WI38 (cell line): ENCODE measurements around the gene MAD1L1.

Experiments
- H3K4me3 ChIP-seq: 2 replicates; pipeline ENCODE4 v1.5.1; 2011; ENCODE audit warnings: low read depth, mild to moderate bottlenecking, control low read depth, low read length
- TF ChIP-seq, protein P1 (sequence below): IDR thresholded peaks from 2 replicates; pipeline ENCODE4 v1.5.1; 2012; ENCODE audit warnings: low read depth, mild to moderate bottlenecking, control low read depth, low read length

Gene MAD1L1

DNA sequence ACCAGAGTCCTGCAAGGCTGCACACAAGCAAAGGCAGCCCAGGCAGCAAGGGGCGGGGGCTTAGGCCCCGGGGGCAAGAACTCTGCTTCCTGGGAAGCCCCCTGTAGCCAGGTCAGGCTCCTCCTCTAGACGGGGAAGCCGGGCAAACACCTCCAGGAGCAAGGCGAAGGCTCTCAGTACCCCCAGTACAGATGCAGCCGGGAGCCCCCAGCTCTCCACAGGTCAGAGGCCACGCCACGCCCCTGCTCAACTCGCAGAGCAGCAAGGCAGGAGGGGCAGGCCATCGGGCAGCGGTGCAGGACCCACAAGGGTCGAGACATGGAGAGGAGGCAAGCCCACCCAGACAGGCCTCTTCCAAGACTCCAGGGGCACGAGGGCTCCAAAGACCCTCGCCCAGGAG, 108.8 kb downstream of the MAD1L1 start:
- H3K4me3 ChIP-seq: no peak overlapping the region
- TF ChIP-seq, protein P1, sequence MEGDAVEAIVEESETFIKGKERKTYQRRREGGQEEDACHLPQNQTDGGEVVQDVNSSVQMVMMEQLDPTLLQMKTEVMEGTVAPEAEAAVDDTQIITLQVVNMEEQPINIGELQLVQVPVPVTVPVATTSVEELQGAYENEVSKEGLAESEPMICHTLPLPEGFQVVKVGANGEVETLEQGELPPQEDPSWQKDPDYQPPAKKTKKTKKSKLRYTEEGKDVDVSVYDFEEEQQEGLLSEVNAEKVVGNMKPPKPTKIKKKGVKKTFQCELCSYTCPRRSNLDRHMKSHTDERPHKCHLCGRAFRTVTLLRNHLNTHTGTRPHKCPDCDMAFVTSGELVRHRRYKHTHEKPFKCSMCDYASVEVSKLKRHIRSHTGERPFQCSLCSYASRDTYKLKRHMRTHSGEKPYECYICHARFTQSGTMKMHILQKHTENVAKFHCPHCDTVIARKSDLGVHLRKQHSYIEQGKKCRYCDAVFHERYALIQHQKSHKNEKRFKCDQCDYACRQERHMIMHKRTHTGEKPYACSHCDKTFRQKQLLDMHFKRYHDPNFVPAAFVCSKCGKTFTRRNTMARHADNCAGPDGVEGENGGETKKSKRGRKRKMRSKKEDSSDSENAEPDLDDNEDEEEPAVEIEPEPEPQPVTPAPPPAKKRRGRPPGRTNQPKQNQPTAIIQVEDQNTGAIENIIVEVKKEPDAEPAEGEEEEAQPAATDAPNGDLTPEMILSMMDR: no peak

DNA sequence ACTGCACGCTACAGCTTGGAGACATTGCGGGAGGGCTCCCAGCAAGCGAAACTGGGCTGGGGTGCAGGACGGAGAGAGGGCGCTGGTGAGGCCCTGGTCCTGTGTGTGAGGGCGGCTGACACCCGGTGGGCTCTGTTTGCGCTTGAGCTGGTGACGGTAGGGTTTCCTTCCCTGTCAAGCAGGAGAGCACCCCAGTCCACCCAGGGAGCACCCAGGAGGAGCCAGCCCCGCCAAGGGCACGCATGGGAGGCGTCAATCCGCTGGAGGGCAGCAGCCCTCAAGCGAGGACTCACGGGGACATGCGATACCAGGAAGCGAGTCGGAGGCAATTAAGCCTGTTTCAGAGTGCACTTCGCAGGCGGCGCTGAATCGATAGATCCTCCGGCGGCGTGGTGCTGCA, 109.4 kb downstream of the MAD1L1 start:
- H3K4me3 ChIP-seq: no peak overlapping the region
- TF ChIP-seq, protein P1: no peak

DNA sequence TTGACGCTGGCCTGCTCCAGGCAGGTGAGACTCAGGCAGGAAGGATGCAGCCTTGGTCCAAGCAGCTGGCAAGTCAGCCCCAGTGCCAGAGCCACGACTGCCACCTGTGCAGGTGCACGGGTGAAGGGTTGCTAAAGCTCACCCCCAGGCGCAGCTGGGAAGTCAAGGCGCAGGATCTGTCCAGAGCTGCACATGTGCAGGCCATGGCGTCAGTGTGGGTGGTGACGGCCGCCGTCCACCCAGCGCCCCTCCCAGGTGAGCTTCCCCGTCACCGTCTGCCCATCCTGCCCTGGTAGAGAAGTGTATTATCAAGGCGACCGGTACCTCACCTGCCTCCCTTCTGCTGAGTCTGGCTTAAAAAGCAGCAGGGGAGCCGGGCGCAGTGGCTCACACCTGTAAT, 110.1 kb downstream of the MAD1L1 start:
- no peak overlapping the region for H3K4me3 ChIP-seq
- TF ChIP-seq, protein P1: no peak

DNA sequence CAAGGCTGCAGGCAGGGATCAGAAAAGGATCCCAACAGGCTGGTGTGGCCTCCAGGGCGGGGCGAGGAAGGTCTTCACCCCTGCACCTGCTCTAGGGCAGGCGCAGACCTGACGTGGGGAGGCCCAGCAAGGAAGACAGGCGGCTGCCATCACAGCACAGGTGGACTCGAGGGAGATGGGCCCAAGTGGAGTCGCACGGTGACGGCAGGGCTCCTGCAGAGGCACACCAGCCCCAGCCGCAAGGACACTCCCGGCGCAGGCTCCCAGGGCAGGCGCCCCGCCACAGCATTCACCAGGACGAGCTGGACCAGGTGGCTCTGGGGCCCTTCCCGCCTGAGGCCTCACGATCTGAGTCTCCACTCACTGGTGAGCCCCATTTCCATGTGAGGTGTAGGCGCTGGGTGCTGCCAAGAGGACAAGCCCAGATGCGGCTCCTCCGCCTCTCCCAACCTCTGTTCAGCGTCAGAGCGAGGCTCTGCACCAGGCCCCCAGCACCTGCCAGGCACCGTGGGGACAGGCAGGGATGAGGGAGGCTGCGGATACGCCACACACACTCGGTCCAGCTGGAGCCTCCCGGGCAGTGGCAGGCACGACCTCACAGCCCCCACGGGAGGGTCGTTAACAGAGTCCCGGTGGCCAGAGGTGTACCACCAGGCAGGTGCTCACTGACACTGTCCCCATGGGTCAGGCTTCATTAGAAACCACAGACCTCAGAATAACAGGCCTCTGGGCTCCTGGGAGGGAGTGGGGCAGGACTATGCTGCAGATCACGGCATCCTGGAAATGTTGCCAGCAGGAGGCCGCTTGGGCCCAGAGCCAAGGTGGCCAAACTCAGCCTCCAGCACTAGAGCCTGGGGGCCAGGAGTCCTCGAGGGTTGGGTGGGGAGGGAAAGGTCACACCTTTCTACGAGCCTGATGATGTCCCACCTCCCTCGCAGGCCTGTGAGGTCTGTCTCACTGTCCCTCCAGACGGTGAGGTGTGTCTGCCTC, 111.6 kb downstream of the MAD1L1 start:
- no peak overlapping the region for H3K4me3 ChIP-seq
- TF ChIP-seq, protein P1: no peak

DNA sequence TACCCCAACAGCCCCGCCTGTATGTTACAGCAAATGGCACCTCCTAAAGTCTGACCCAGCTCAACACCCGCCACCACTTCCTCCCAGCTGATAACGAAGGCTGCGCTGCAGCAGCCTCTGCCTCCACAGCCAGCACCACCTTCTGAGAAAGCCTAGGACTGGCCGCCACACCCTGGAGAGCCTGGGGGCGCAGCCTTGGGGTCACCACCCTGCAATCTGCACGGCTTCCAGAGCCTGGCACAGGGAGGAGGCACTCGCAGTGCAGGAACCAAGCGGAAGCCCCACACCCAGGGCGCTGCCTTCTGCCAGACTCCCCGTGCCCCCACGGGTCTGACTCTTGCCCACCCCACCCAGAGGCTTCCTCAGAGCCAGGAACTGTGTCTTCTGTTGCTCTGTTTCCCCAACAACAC, 112.5 kb downstream of the MAD1L1 start:
- H3K4me3 ChIP-seq: no peak overlapping the region
- TF ChIP-seq, protein P1: no peak

DNA sequence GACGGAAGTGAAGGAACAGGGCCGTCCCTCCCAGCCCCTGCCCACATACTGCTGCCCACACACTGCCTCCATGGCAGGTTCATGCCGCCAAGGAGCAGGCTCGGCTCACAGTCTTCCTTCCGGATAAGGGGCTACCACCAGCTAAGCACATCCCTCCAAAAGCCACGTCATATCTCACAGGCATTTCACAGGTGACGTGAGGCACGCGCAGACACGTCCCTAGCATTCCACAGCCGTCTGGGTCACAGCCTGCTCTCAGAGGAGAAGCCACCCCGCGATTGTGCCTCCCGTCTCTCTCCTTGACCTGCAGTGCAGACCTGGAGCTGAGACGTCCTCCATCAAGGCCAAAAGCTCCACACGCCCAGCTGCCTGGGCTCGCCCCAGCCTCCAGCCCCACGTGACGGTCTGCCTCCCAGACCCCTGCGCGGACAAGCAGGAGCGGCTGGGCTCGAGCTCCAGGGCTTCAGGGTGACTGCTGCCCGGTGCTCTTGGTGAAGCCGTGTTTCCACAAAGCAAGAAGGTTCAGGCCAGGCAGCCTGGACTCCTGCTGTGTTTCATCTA, 114.0 kb downstream of the MAD1L1 start:
- H3K4me3 ChIP-seq: no peak overlapping the region
- TF ChIP-seq, protein P1: no peak

DNA sequence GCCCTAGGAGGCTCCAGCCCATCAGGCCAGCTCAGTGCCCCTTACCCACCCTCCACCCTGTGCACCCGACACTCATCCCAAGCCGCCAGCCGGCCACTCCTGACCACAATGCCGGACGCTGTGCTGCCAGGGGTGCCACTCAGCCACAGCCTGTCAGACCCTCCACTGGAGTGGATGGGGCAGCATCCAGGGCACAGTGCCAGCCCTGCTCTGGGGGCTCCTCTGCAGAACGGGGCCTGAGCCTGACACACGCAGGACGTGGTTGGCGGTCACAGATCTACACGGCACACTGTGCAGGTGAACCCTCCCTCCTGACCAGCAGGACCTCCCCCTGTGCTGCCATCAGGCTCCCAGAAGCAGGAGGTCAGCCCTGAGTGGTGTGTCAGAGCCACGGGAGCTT, 114.7 kb downstream of the MAD1L1 start:
- H3K4me3 ChIP-seq: no peak overlapping the region
- TF ChIP-seq, protein P1: no peak
